IMR-90 (cell line): Measurements from ENCODE around the gene REV3L. TPM values are rescaled to one million over a fixed set of nuclear protein-coding genes. Genes with fewer than 3 reads are reported as not detected.
A peak's percentile ranks its signal among the peaks of the same experiment; 100 is the strongest.

Source experiments
- ATAC-seq: fragments of 200-7000 bp; cut with Tn5 transposase; 2 replicates; pipeline ENCODE4 v1.9.1; 2020; ENCODE audit warnings: low read depth, mild to moderate bottlenecking, moderate library complexity
- BruUV-seq: library from RNA; stranded (reverse); fragments of 400-500 nt; replicated peaks from 2 replicates; lab custom pipeline; 2021; lab: Mats Ljungman, UMichigan
- CTCF ChIA-PET: fragments of 300-600 bp; formaldehyde crosslinking; extraction: SDS; loops from one replicate; lab custom pipeline; 2021; ENCODE audit warnings: antibody characterized with exemption; lab: Yijun Ruan, JAX
- POLR2A ChIA-PET: fragments of 300-600 bp; sonication (Branson Sonifier 250); formaldehyde crosslinking; loops from one replicate; lab custom pipeline; 2022; ENCODE audit warnings: antibody characterized with exemption; ENCODE audit not compliant: unreplicated experiment; lab: Charles Lee
- DNase-seq: peaks from one replicate; pipeline ENCODE4 v3.0.0; 2013
- H2AFZ ChIP-seq: replicated peaks from 2 replicates; pipeline ENCODE3; 2013; ENCODE audit warnings: low read length, mild to moderate bottlenecking; ENCODE audit not compliant: poor library complexity
- H2AK5ac ChIP-seq: 2 replicates; pipeline ENCODE4 v1.6.1; 2013; ENCODE audit warnings: low read depth, low read length, inconsistent platforms
- H2AK9ac ChIP-seq: replicated peaks from 2 replicates; pipeline ENCODE3; 2013; ENCODE audit warnings: mild to moderate bottlenecking, low read depth, low read length, moderate library complexity; ENCODE audit not compliant: poor library complexity
- H2BK120ac ChIP-seq: 2 replicates; pipeline ENCODE4 v1.6.1; 2013; ENCODE audit warnings: low read depth, low read length, inconsistent platforms
- H2BK15ac ChIP-seq: 3 replicates; pipeline ENCODE4 v1.6.1; 2013; ENCODE audit warnings: low read depth, low read length, inconsistent platforms
- H2BK20ac ChIP-seq: 2 replicates; pipeline ENCODE4 v1.6.1; 2013; ENCODE audit warnings: low read depth, mild to moderate bottlenecking, inconsistent platforms, low read length, moderate library complexity
- H2BK5ac ChIP-seq: 2 replicates; pipeline ENCODE4 v1.6.1; 2013; ENCODE audit warnings: mild to moderate bottlenecking, low read depth, low read length, inconsistent platforms; ENCODE audit not compliant: poor library complexity, severe bottlenecking
- H3K14ac ChIP-seq: replicated peaks from 2 replicates; pipeline ENCODE4 v1.6.1; 2013; ENCODE audit warnings: low read depth, low read length, inconsistent platforms
- H3K18ac ChIP-seq: 2 replicates; pipeline ENCODE4 v1.6.1; 2013; ENCODE audit warnings: low read depth, low read length, control low read depth
- H3K23ac ChIP-seq: 2 replicates; pipeline ENCODE4 v1.6.1; 2013; ENCODE audit warnings: low read depth, low read length, inconsistent platforms
- H3K27ac ChIP-seq: 2 replicates; pipeline ENCODE4 v1.5.1; 2013; ENCODE audit warnings: mild to moderate bottlenecking, control low read depth, low read length; ENCODE audit not compliant: insufficient read depth
- H3K27me3 ChIP-seq: 2 replicates; pipeline ENCODE4 v1.6.1; 2013; ENCODE audit warnings: low read length; ENCODE audit not compliant: control insufficient read depth, insufficient read depth
- H3K36me3 ChIP-seq: 2 replicates; pipeline ENCODE4 v1.6.1; 2013; ENCODE audit warnings: low read length, mixed read lengths; ENCODE audit not compliant: control insufficient read depth, insufficient read depth
- H3K4ac ChIP-seq: 2 replicates; pipeline ENCODE4 v1.6.1; 2013; ENCODE audit warnings: low read depth, low read length, inconsistent platforms
- H3K4me1 ChIP-seq: 2 replicates; pipeline ENCODE4 v1.6.1; 2013; ENCODE audit warnings: low read length, mixed read lengths; ENCODE audit not compliant: control insufficient read depth, insufficient read depth
- H3K4me2 ChIP-seq: 2 replicates; pipeline ENCODE4 v1.6.1; 2013; ENCODE audit warnings: low read depth, mild to moderate bottlenecking, control low read depth, low read length, moderate library complexity
- H3K4me3 ChIP-seq: 2 replicates; pipeline ENCODE4 v1.5.1; 2013; ENCODE audit warnings: low read depth, mild to moderate bottlenecking, control low read depth, low read length, moderate library complexity; ENCODE audit not compliant: insufficient read depth
- H3K56ac ChIP-seq: 2 replicates; pipeline ENCODE4 v1.6.1; 2013; ENCODE audit warnings: low read length, inconsistent platforms; ENCODE audit not compliant: insufficient read depth; ENCODE audit errors: extremely low read depth
- H3K79me1 ChIP-seq, 2 experiments: 2 replicates each; pipeline ENCODE4 v1.6.1; 2013; ENCODE audit warnings: low read length in 2 of 2, inconsistent platforms in 1 of 2, low read depth in 1 of 2
- H3K9ac ChIP-seq: 2 replicates; pipeline ENCODE4 v1.6.1; 2013; ENCODE audit warnings: low read depth, low read length, control low read depth
- H3K9me1 ChIP-seq: 2 replicates; pipeline ENCODE4 v1.6.1; 2013; ENCODE audit warnings: low read length, inconsistent platforms; ENCODE audit not compliant: insufficient read depth
- H3K9me3 ChIP-seq: 2 replicates; pipeline ENCODE4 v1.6.1; 2013; ENCODE audit warnings: low read length; ENCODE audit not compliant: control insufficient read depth, insufficient read depth
- H4K20me1 ChIP-seq: 2 replicates; pipeline ENCODE4 v1.6.1; 2013; ENCODE audit warnings: low read length, inconsistent platforms; ENCODE audit not compliant: insufficient read depth
- H4K5ac ChIP-seq: 2 replicates; pipeline ENCODE4 v1.6.1; 2013; ENCODE audit warnings: mild to moderate bottlenecking, low read depth, low read length, control low read depth
- H4K8ac ChIP-seq, 2 experiments: 2 replicates each; pipeline ENCODE4 v1.6.1; 2013; ENCODE audit warnings: low read depth in 2 of 2, low read length in 2 of 2, control low read depth in 1 of 2, inconsistent platforms in 1 of 2
- H4K91ac ChIP-seq: 2 replicates; pipeline ENCODE4 v1.6.1; 2013; ENCODE audit warnings: low read depth, low read length, inconsistent platforms; ENCODE audit not compliant: insufficient read depth
- BHLHE40 ChIP-seq: fragments of 150-350 bp; IDR thresholded peaks from 2 replicates; pipeline ENCODE4 v1.6.1; 2016; ENCODE audit warnings: mild to moderate bottlenecking, low read depth, low read length
- CEBPB ChIP-seq: IDR thresholded peaks from 2 replicates; pipeline ENCODE4 v1.6.1; 2012; ENCODE audit warnings: low read depth, low read length, improper control_type of control experiment
- CHD1 ChIP-seq: IDR thresholded peaks from 2 replicates; pipeline ENCODE4 v1.6.1; 2012; ENCODE audit warnings: low read depth, low read length, improper control_type of control experiment
- ELK1 ChIP-seq: fragments of 150-350 bp; IDR thresholded peaks from 2 replicates; pipeline ENCODE4 v1.6.1; 2016; ENCODE audit warnings: low read depth, mild to moderate bottlenecking, low read length, moderate library complexity, borderline replicate concordance
- FOS ChIP-seq: fragments of 150-350 bp; IDR thresholded peaks from 2 replicates; pipeline ENCODE4 v1.6.1; 2016; ENCODE audit warnings: low read depth, low read length
- MAFK ChIP-seq: IDR thresholded peaks from 2 replicates; pipeline ENCODE4 v1.6.1; 2012; ENCODE audit warnings: low read depth, low read length, improper control_type of control experiment
- MAZ ChIP-seq: IDR thresholded peaks from 2 replicates; pipeline ENCODE4 v1.6.1; 2012; ENCODE audit warnings: low read depth, mild to moderate bottlenecking, low read length, improper control_type of control experiment, moderate library complexity, borderline replicate concordance
- MXI1 ChIP-seq: IDR thresholded peaks from 2 replicates; pipeline ENCODE4 v1.6.1; 2012; ENCODE audit warnings: low read depth, mild to moderate bottlenecking, low read length, moderate library complexity, borderline replicate concordance
- NFE2L2 ChIP-seq: fragments of 150-350 bp; IDR thresholded peaks from 2 replicates; pipeline ENCODE4 v1.6.1; 2016; ENCODE audit warnings: low read depth, mild to moderate bottlenecking, low read length
- POLR2A ChIP-seq: IDR thresholded peaks from 2 replicates; pipeline ENCODE4 v1.6.1; 2012; ENCODE audit warnings: mild to moderate bottlenecking, low read depth, low read length
- RAD21 ChIP-seq: IDR thresholded peaks from 2 replicates; pipeline ENCODE4 v1.6.1; 2012; ENCODE audit warnings: low read length, improper control_type of control experiment
- RCOR1 ChIP-seq: IDR thresholded peaks from 2 replicates; pipeline ENCODE4 v1.6.1; 2012; ENCODE audit warnings: mild to moderate bottlenecking, low read length, improper control_type of control experiment; ENCODE audit not compliant: insufficient replicate concordance
- RFX5 ChIP-seq: IDR thresholded peaks from 2 replicates; pipeline ENCODE4 v1.8.0; 2012; ENCODE audit warnings: low read depth, mild to moderate bottlenecking, low read length, moderate library complexity
- SMC3 ChIP-seq: fragments of 150-350 bp; IDR thresholded peaks from 2 replicates; pipeline ENCODE4 v1.6.1; 2016; ENCODE audit warnings: low read depth, mild to moderate bottlenecking, antibody characterized with exemption, low read length, moderate library complexity
- USF2 ChIP-seq: fragments of 150-350 bp; IDR thresholded peaks from 2 replicates; pipeline ENCODE4 v1.6.1; 2017; ENCODE audit warnings: mild to moderate bottlenecking, antibody characterized with exemption, low read length, low read depth
- WGBS, 2 experiments: methylation state at CpG; one replicate each; pipeline versions ENCODE4 v1.1.5 to v1.1.7; 2013; ENCODE audit warnings: missing lambda C conversion rate in 2 of 2; ENCODE audit not compliant: insufficient read length in 1 of 2; ENCODE audit errors: extremely low coverage in 2 of 2; 5-methylcytosine and 5-hydroxymethylcytosine counted together
- dilution Hi-C: fragments of 300-500 bp; cut with HindIII; formaldehyde crosslinking; loops from one replicate; pipeline ENCODE4 v1.14.3; 2018; ENCODE audit warnings: low sequenced_read_pairs; ENCODE audit not compliant: unreplicated experiment
- in situ Hi-C: fragments of 300-500 bp; cut with MboI; formaldehyde crosslinking; loops from 3 replicates; pipeline ENCODE4 v1.14.3; 2019; ENCODE audit warnings: low sequenced_read_pairs, inconsistent platforms, mixed read lengths
- intact Hi-C: fragments of 100-400 bp; cut with micrococcal nuclease; formaldehyde crosslinking; loops from 2 replicates; pipeline ENCODE4 v1.10.0; 2022
- polyA plus RNA-seq, 3 experiments: library from polyadenylated mRNA; depleted of rRNA; stranded (reverse); fragments of >200 nt; gene quantifications; 2 replicates each; pipeline ENCODE4 v1.2.3, GENCODE V29; 2012; ENCODE audit warnings: low replicate concordance in 1 of 3
- total RNA-seq: library from RNA; depleted of rRNA; stranded (reverse); fragments of >200 nt; gene quantifications from 2 replicates; pipeline ENCODE4 v1.2.3, GENCODE V29; 2012
- TF ChIP-seq, protein P1 (sequence below): conservative IDR thresholded peaks from 2 replicates; pipeline ENCODE4 v1.5.1; 2012; ENCODE audit warnings: mild to moderate bottlenecking, low read depth, low read length, improper control_type of control experiment

REV3L gene
- total and polyA plus RNA-seq, 2 of the 4 experiments (the other 2 are of a cell fraction), result 7.4 to 15.4 TPM

DNA sequence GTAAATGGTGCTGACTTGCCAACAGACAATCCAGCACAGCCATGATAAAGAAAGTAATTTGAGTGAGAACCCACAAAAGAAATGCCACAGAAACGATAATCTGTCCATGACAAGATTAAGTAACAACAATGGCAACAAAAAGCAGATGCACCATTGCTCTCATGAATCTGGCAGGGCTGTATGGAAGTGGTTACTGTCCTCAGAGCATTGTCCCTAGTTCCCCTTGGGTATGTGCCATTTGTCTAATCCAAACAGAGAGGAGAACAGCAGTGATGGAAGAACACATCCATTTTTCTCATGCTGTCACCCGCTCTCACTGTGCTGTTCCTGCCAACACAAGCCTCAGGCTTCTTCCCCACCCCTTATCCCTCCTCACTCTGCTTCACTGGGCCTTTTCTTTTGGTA is 65.8 kb downstream of the REV3L start:
- TF ChIP-seq BHLHE40 (no peak), RAD21 (no peak), FOS (no peak), SMC3 (no peak), MAFK (no peak), USF2 (no peak), ELK1 (no peak), RCOR1 (no peak), RFX5 (no peak), POLR2A (no peak), MXI1 (no peak), CEBPB (no peak), CHD1 (no peak), MAZ (no peak), NFE2L2 (no peak)
- TF ChIP-seq, protein P1, sequence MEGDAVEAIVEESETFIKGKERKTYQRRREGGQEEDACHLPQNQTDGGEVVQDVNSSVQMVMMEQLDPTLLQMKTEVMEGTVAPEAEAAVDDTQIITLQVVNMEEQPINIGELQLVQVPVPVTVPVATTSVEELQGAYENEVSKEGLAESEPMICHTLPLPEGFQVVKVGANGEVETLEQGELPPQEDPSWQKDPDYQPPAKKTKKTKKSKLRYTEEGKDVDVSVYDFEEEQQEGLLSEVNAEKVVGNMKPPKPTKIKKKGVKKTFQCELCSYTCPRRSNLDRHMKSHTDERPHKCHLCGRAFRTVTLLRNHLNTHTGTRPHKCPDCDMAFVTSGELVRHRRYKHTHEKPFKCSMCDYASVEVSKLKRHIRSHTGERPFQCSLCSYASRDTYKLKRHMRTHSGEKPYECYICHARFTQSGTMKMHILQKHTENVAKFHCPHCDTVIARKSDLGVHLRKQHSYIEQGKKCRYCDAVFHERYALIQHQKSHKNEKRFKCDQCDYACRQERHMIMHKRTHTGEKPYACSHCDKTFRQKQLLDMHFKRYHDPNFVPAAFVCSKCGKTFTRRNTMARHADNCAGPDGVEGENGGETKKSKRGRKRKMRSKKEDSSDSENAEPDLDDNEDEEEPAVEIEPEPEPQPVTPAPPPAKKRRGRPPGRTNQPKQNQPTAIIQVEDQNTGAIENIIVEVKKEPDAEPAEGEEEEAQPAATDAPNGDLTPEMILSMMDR, result no peak
- Histone ChIP-seq H2BK15ac (peak overlapping the region; percentile 23; the same call in 1 of the 3 replicates), H2AK9ac (no peak overlapping the region), H3K27ac (0 out of 2 replicates have a peak overlapping the region, but pooled peaks have one; percentile 4), H3K23ac (peak overlapping the region; percentile 88; the same call in 1 of the 2 replicates), H3K14ac (peak overlapping the region; percentile 83; the same call in 1 of the 2 replicates), H2BK120ac (peak overlapping the region; percentile 47), H4K8ac (no peak overlapping the region), H4K5ac (no peak overlapping the region), H2BK20ac (no peak overlapping the region; the same call in 1 of the 2 replicates), H3K79me1 (peaks cover 15 to 68% of the 10 kb centered on the region in 2 experiments), H3K56ac (0 out of 2 replicates have a peak overlapping the region, but pooled peaks have one; percentile 32), H4K91ac (no peak overlapping the region), H3K36me3 (peaks cover 7% of the 10 kb centered on the region; the same call in 1 of the 2 replicates), H3K4ac (peak overlapping the region; percentile 30; the same call in 1 of the 2 replicates), H4K20me1 (peaks cover 14% of the 10 kb centered on the region; the same call in 1 of the 2 replicates), H2AFZ (no peak overlapping the region), H3K4me3 (no peak overlapping the region), H2BK5ac (no peak overlapping the region), H3K9me1 (peaks cover 12% of the 10 kb centered on the region), H3K27me3 (no peaks in the 10 kb centered on the region), H3K18ac (peak overlapping the region; percentile 9; the same call in 1 of the 2 replicates), H2AK5ac (peak overlapping the region; percentile 66; the same call in 1 of the 2 replicates), H3K4me1 (peaks cover 6% of the 10 kb centered on the region), H3K9ac (no peak overlapping the region), H3K4me2 (peak overlapping the region; percentile 54), H3K9me3 (no peaks in the 10 kb centered on the region)
- peak; percentile 68 for ATAC-seq
- in situ Hi-C loops (no loop called here), intact Hi-C loops (loop anchor here (5.0 kb wide), 2 partner anchors 60 to 225 kb away; no protein-coding TSS in a partner anchor), dilution Hi-C loops (no loop called here)
- ChIA-PET CTCF (no interaction called here), POLR2A (no interaction called here)
- DNase-seq, result peak; percentile 17
- WGBS, 2 experiments, result no CpG with 5 or more reads among the region's 2 CpGs
- no TSS peak for BruUV-seq
